ENCODE measurements around the gene CENPT. TPM values are rescaled to one million over a fixed set of nuclear protein-coding genes. Genes with fewer than 3 reads are reported as not detected.

CENPT gene
- total RNA-seq, 1 experiment from 2014 or later: 12.0 TPM

GRCh38 chr16:67811899-67812298 is 35.6 kb downstream of the CENPT start:
- DNase-seq (ENCODE audit: low spot score): no peak

GRCh38 chr16:67807148-67807682 is 40.3 kb downstream of the CENPT start:
- no peak for DNase-seq (ENCODE audit: low spot score)

GRCh38 chr16:67806428-67807147 is 40.9 kb downstream of the CENPT start, which contains the start of the genes RANBP10 and TSNAXIP1:
Gene RANBP10, minus strand, starts transcription at chr16:67806560. Its CDS starts 24 bp downstream, at chr16:67806536.
Gene TSNAXIP1, plus strand, starts transcription at chr16:67806889. Its CDS starts 261 bp downstream, at chr16:67807150.
- peak; percentile 99 for DNase-seq (ENCODE audit: low spot score)

GRCh38 chr16:67805718-67806427 is 41.6 kb downstream of the CENPT start:
- DNase-seq (ENCODE audit: low spot score): no peak

- no peak for DNase-seq (ENCODE audit: low spot score)
Measured at GRCh38 chr16:67804853-67805542, 42.5 kb downstream of the CENPT start.

GRCh38 chr16:67803894-67804293 is 43.6 kb downstream of the CENPT start:
- no peak for DNase-seq (ENCODE audit: low spot score)

GRCh38 chr16:67801883-67802282 is 45.6 kb downstream of the CENPT start:
- no peak for DNase-seq (ENCODE audit: low spot score)

- DNase-seq (ENCODE audit: low spot score): no peak
Measured at GRCh38 chr16:67801241-67801640, 46.3 kb downstream of the CENPT start.

GRCh38 chr16:67800338-67800926 is 47.1 kb downstream of the CENPT start:
- DNase-seq (ENCODE audit: low spot score): no peak

- DNase-seq (ENCODE audit: low spot score): no peak
Measured at GRCh38 chr16:67796099-67796718, 51.3 kb downstream of the CENPT start.

- no peak for DNase-seq (ENCODE audit: low spot score)
Measured at GRCh38 chr16:67790071-67790470, 57.4 kb downstream of the CENPT start.

GRCh38 chr16:67786491-67786890 is 61.0 kb downstream of the CENPT start:
- no peak for DNase-seq (ENCODE audit: low spot score)

- DNase-seq (ENCODE audit: low spot score): no peak
Measured at GRCh38 chr16:67783353-67783725, 64.2 kb downstream of the CENPT start.

GRCh38 chr16:67782567-67783352 is 64.7 kb downstream of the CENPT start:
- no peak for DNase-seq (ENCODE audit: low spot score)

- DNase-seq (ENCODE audit: low spot score): no peak
Measured at GRCh38 chr16:67781565-67781921, 66.0 kb downstream of the CENPT start.

- DNase-seq (ENCODE audit: low spot score): no peak
Measured at GRCh38 chr16:67780847-67781564, 66.5 kb downstream of the CENPT start.

GRCh38 chr16:67779256-67780014 is 68.1 kb downstream of the CENPT start:
- no peak for DNase-seq (ENCODE audit: low spot score)

All from H4 (cell line).